ENCODE data around the gene RGS16.

DNA sequence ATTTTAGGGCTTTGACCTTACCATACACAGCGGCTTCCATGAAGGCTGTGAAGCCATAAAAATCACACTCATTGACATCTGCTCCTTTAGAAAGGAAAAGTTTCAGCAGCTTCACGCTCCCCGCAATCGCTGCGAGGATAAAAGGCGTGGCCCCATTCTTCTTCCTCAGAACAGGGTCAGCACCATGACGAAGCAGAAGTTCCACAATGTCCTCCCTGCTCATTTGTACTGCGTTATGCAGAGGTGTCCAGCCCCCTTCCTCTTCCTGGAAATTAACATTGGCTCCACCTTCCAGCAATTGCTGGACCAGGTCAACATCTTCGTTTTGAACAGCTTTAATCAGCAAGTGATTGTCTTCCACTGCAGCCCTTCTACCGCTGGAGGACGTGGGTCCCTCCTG is 17.8 kb downstream of the RGS16 start:
- TF ChIP-seq ZNF274 (IDR thresholded peaks at IDR 0.05; ENCODE audit: low read depth, low read length), result no peak
- TF ChIP-seq POLR2A (IDR thresholded peaks at IDR 0.05; ENCODE audit: borderline replicate concordance, extremely low read depth, insufficient read depth, insufficient read length), result no peak
- TF ChIP-seq CTCF (IDR thresholded peaks at IDR 0.05 in 2 of 3, conservative IDR thresholded peaks at IDR 0.05 in 1 of 3; ENCODE audit: borderline replicate concordance in 1 of 3, insufficient read depth in 1 of 3, low read depth in 2 of 3, low read length in 2 of 3), result no peak
- TF ChIP-seq ZBTB33 (IDR thresholded peaks at IDR 0.05; ENCODE audit: extremely low read depth, insufficient replicate concordance, low read length), result no peak
- no peak for TF ChIP-seq SIN3A (IDR thresholded peaks at IDR 0.05; ENCODE audit: low read depth)
- TF ChIP-seq POLR2AphosphoS5 (IDR thresholded peaks at IDR 0.05; ENCODE audit: low read depth, low read length), result no peak
- no peak for TF ChIP-seq SP1 (IDR thresholded peaks at IDR 0.05; ENCODE audit: low read depth)

Data from HCT116 (cell line).